ENCODE data around the gene CHAD.

The CHAD gene, protein sequence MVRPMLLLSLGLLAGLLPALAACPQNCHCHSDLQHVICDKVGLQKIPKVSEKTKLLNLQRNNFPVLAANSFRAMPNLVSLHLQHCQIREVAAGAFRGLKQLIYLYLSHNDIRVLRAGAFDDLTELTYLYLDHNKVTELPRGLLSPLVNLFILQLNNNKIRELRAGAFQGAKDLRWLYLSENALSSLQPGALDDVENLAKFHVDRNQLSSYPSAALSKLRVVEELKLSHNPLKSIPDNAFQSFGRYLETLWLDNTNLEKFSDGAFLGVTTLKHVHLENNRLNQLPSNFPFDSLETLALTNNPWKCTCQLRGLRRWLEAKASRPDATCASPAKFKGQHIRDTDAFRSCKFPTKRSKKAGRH

DNA sequence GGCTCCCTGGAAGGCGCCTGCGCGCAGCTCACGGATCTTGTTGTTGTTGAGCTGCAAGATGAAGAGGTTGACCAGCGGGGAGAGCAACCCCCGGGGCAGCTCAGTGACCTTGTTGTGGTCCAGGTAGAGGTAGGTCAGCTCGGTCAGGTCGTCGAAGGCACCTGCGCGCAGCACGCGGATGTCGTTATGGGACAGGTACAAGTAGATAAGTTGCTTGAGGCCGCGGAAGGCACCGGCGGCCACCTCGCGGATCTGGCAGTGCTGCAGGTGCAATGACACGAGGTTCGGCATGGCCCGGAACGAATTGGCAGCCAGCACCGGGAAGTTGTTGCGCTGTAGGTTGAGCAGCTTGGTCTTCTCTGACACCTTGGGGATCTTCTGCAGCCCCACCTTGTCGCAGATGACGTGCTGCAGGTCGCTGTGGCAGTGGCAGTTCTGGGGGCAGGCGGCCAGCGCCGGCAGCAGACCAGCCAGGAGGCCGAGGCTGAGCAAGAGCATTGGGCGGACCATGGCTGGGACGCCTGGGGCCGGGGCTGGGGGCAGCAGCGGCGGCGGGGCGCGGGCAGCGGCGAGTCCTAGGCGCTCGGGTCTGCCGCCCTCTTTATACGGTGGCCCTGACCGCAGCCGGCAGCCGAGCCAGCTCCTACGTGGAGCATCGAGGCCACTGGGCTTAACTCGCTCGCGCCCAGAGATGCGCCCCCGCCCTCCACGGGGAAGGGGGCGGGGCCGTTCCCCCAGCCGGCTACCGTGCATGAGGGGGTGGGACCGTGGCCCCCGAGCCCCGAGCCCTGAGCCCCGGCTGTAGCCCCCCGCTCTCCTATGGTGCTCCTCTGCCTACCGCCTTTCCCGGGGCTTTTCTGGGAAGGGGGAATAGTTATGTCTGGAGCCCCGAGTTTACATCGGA, at the start of gene CHAD:
Gene CHAD, minus strand, starts transcription at position 577 of the 904 bp plus-strand sequence. Its CDS starts 67 bp downstream, at position 510.
- H3K4me3 ChIP-seq (ENCODE audit: low read depth, low read length): no peak within 1 kb of the TSS
- TF ChIP-seq, protein P1, sequence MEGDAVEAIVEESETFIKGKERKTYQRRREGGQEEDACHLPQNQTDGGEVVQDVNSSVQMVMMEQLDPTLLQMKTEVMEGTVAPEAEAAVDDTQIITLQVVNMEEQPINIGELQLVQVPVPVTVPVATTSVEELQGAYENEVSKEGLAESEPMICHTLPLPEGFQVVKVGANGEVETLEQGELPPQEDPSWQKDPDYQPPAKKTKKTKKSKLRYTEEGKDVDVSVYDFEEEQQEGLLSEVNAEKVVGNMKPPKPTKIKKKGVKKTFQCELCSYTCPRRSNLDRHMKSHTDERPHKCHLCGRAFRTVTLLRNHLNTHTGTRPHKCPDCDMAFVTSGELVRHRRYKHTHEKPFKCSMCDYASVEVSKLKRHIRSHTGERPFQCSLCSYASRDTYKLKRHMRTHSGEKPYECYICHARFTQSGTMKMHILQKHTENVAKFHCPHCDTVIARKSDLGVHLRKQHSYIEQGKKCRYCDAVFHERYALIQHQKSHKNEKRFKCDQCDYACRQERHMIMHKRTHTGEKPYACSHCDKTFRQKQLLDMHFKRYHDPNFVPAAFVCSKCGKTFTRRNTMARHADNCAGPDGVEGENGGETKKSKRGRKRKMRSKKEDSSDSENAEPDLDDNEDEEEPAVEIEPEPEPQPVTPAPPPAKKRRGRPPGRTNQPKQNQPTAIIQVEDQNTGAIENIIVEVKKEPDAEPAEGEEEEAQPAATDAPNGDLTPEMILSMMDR (IDR thresholded peaks at IDR 0.05; ENCODE audit: insufficient read depth, low read depth, low read length, missing control alignments): no peak
- DNase-seq (ENCODE audit: low read depth): no peak

DNA sequence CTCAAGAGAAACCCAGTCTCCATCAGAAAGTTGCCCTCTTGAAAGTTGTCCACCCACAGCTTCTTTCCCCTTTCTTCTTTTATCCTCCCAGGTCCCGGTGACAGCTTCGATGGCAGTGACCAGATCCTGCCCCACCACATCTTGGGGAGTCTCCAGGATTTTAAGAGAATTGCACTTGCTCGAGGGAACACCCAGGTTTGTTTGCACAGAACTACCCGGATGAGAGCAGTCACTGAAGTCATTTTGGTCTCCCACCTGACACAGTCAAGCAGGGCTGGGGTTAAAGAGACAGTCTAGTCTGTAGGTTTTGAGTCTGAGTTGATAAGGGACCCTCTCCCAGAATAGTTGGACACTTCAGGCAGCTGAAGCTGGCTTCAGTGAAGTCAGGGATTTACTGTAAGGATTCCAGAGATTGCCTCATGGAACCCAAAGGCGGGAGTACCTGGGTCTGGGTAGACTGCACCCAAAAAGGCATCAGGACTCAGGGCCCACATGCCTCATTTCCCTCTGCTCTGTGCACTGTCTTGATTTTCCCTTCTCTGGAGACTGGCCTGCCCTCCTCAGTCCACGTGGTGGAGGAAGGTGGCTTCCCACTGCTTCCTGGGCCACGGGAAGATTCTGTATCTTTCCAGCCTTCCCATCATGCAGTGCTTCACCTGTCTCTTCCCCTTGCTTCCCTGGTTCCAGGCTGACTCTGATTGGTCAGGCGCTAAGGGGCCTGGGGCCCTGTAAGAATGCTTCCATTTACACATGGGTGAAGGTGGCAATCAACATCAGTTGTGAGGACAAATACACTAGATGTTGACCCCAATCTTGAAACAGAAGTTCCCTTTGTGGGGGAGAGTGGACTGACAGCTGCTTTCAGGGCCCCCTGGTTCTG, 49.1 kb upstream of the CHAD start:
- H3K4me3 ChIP-seq (ENCODE audit: low read depth, low read length): no peak overlapping the region
- no peak for DNase-seq (ENCODE audit: low read depth)
- TF ChIP-seq, protein P1 (IDR thresholded peaks at IDR 0.05; ENCODE audit: insufficient read depth, low read depth, low read length, missing control alignments): no peak

DNA sequence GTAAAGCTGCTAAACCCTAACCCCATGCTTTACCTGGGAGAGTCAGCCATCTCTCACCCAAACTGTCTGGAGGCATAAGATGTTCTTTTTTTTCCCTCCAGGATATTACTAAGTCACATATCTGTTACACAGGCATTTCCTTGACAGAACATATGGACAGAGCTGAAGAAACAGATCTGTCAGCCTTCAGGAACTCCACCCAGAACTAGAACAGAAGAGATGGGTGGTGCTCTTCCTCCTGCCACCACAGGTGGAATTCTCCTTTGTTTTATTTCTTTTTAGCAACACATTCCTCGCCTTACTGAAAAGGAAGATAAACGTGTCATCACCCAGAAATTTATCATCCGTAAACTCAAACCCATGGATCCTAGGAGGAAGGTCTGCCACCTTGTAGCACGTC, 48.3 kb upstream of the CHAD start:
- TF ChIP-seq, protein P1 (IDR thresholded peaks at IDR 0.05; ENCODE audit: insufficient read depth, low read depth, low read length, missing control alignments): no peak
- H3K4me3 ChIP-seq (ENCODE audit: low read depth, low read length): no peak overlapping the region
- no peak for DNase-seq (ENCODE audit: low read depth)

DNA sequence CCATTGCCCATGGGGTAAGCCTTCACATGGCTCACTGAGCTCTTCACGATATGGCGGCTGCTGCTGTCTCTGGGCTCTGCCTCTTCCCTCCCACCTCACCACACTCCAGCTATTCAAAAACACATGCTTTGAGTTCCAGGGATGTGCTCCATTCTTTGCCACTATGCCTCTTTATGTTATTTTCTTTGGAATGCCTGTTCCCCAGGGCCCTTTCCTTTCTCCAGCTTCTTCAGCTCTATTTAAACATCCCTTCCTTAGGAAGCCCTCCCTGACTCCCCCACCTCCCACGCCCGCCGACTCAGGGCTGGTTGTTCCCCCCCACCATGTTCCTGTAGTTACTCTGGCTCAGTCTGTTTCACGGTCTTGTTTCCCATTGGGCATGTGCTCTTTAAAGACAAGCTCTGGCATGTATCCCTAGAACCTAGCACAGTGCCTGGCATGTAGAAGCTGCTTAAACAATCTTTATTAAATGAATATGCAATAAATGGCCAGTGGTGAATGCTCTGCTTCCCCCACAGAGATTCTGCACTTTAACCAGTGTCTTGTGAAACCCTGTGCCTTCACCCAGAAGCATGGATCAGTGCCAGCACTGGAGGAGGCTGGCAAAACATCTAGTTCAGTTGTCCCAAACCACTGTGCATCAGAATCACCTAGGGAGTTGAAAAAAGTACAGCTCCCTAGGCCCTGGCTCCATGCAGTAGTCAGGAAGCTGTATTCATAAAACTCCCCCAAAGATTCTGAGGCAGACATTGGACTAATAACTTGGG, 46.4 kb upstream of the CHAD start:
- no peak for DNase-seq (ENCODE audit: low read depth)
- TF ChIP-seq, protein P1 (IDR thresholded peaks at IDR 0.05; ENCODE audit: insufficient read depth, low read depth, low read length, missing control alignments): no peak
- H3K4me3 ChIP-seq (ENCODE audit: low read depth, low read length): no peak overlapping the region

DNA sequence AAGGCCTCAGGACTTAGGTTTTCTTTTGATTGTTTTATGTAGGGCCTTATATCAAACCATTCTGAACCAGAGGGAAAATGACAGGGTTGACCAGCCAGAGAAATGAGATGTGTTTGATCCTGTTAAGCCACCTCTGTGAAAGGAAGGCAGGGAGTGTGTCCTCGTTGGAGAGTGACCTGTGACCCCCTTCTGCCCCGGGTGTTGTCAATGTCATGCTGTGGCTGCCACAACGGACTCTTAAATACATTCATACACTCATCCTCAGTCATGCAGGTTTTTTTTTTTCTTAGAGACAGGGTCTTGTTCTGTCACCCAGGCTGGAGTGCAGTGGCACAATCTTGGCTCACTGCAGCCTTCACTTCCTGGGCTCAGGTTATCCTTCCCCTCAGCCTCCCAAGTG, 45.7 kb upstream of the CHAD start:
- DNase-seq (ENCODE audit: low read depth): no peak
- no peak overlapping the region for H3K4me3 ChIP-seq (ENCODE audit: low read depth, low read length)
- TF ChIP-seq, protein P1 (IDR thresholded peaks at IDR 0.05; ENCODE audit: insufficient read depth, low read depth, low read length, missing control alignments): no peak

DNA sequence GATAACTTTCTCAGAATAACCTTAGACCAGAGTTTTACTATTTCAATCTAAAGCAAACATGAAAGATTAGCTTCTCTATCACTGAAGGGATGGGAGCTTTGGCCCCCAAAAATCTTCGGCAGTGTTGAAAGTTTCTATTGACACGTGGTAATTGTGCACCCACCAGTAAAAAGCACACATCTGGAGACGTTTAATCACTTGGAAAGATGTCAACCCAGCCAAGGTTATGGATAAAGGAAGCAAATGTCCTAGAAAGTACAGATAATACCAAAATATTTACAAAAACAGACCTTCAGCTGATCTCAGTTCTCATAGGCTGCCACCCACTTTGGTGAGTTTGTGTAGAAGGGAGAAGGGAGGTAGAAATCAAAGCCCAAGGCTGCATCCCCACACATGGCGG, 44.8 kb upstream of the CHAD start:
- TF ChIP-seq, protein P1 (IDR thresholded peaks at IDR 0.05; ENCODE audit: insufficient read depth, low read depth, low read length, missing control alignments): no peak
- no peak for DNase-seq (ENCODE audit: low read depth)
- H3K4me3 ChIP-seq (ENCODE audit: low read depth, low read length): no peak overlapping the region
